Renal cortical epithelial cell (primary cell): ENCODE results near the gene GAS2L2. TPM values are rescaled to one million over a fixed set of nuclear protein-coding genes. Genes with fewer than 3 reads are reported as not detected.
A peak's percentile ranks its signal among the peaks of the same experiment; 100 is the strongest.

Experiments used
- DNase-seq: peaks from one replicate; pipeline ENCODE4 v3.0.0-alpha.2; 2011; ENCODE audit warnings: low read depth
- total RNA-seq: library from RNA; depleted of rRNA; stranded (reverse); fragments of >200 nt; gene quantifications from 2 replicates; pipeline ENCODE4 v1.2.3, GENCODE V29; 2014

Gene GAS2L2
- total RNA-seq, result 0.05 TPM in 1 of 2 replicates, not detected in the other

DNA sequence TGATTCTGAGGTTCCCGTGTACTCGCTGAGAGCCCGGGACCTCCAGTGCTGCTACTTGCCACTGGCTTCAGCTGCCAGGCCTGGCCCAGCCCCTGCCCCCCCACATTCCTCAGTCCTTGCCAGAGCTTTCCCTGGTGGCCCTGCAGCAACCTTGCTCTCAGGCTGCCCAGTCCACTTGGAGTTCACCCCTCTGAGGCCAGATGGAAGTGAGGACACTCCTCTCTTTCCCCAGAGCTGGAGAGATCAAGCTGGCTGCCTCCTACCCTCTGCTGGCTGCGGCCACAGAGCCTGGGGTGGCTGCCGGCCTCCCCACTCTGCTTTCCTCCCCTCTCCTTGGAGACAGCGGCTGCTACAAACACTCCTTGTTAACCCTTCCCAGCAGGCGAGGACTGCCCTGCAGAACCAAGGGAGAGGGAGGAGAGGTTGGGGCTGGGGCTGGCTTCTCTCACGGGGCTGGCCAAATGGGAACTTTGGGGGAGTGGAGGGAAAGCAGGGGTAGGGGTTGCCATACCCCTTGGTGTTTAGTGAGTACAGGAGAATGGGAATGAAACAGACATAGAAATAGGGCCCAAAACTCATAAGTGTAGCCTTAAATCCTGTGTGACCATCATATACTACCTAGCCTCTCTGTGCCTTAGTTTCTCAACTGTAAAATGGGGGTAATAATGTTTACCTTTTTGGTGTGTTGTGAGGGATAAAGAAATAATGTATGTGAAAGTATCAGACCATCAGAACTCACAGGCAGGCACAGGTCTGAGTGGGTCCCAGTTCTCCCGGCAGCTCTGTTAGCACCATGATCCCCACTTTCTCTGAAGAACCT lies at the start of gene GAS2L2:
TSS of gene GAS2L2 (minus strand) at position 295 of the 820 bp plus-strand sequence. CDS start 389 bp downstream, outside the sequence.
- no peak for DNase-seq

DNA sequence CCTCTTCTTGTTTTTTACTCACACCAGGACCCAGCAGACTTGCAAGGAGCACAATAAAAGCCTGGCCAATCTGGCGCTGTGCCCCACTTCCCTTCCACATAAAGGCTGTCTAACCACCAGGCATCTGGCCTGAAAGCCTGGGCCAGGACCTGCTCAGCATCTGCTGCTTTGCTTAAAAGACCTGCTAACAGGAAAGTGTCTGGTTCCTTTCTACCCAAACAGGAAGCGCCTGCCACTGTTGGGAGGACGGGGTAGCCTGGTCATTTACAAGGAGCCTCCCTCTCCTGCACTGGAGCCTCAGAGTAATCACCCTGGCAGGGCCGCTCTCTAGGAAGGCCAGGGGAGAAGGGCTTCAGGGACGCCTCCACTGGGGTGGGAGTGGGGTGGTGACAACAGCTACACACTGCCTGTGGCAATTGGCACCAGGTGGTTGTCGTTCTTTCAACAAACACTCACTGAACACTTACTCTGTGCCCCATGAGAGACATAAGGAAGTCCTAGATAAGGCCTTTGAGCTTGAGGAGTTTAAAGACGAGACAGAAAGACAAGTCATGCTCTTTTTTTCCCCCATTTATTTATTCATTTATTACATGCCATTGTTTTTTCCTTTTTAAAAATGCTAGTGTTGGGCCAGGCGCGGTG lies 48.7 kb upstream of the GAS2L2 start:
- no peak for DNase-seq

DNA sequence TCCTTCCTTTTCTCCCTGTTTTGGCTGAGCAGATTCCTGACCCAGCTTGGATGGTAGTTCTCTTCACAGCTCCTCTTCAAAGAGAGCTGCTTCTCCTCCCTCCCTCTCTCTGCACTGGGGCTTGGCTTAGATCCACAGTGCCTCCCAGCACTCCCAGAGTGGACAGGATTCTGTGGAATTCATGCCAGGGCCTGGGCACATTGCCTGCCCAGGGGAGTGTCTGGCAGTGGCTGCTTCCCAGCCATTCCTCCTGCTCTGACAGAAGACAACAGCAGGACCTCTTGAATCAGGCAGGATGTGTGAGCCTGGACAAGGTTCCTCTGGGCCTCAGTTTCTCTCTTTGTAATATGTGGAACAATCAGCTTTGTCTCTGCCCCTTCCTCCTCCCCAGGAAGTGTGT lies 46.9 kb upstream of the GAS2L2 start:
- DNase-seq, result peak; percentile 82

DNA sequence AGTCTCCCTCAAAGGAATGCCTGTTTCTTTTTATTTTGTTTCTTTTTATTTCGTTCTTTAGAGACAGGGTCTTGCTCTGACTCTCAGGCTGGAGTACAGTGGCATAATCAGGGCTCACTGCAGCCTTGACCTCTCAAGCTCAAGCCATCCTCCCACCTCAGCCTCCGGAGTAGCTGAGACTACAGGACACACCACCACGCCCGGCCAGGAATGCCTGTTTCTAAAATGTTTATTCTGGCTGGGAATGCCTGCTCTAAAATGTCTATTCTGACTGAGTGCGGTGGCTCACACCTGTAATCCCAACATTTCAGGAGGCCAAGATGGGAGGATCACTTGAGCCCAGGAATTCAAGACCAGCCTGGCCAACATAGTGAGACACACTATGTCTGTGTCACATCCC lies 44.9 kb upstream of the GAS2L2 start:
- DNase-seq, result no peak

DNA sequence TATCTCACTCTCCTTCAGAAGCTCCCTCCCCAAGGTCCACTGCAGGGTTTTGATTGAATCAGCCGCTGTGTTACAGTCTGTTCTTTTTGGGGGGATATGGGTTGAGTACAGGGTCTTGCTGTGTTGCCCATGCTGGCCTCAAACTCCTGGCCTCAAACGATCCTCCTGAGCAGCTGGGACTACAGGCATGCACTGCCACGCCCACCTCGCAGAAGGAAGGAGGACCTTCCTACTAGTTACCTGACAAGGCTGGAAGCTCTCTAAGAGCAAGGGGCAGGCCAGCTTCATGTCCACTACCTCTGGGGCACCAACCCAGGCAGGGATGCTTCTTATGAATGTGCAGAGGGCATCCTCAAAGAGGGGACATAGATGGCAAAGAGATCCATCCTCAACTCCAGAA lies 44.3 kb upstream of the GAS2L2 start:
- DNase-seq, result no peak

DNA sequence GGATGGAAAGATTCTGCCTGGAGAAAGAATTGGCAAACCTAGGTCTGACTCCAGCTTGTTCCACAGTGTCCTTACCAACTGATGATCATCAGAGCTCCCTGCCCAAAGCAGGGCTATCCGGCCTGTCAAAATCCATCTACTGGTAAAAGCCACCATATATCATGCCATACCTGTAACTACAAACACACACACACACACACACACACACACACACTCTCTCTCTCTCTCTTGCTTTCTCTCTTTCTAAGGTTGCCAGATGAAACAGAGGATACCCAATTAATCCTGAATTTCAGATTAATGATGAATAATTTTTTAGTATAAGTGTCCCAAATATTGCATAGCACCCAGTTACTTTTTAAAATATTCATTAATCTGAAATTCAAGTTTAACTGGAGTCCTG lies 43.9 kb upstream of the GAS2L2 start:
- no peak for DNase-seq

DNA sequence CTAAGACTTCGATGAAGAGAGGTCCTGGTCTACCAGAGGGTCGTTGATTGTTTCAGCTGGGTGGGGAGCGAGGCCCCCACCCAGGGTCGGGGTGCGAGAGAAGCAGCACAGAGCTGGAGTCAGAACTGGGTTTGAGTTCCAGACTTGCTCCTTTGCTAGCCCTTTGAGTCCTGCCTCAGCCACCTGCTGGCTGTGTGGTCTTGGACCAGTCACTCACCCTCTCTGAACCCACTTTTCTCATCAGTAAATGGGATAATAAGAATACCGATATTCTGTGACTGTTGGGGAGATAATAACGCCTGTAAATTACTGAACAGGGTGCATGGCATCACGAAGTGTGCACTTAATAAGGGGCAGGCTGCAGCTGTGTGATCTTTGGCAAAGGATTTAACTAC lies 42.8 kb upstream of the GAS2L2 start:
- no peak for DNase-seq

DNA sequence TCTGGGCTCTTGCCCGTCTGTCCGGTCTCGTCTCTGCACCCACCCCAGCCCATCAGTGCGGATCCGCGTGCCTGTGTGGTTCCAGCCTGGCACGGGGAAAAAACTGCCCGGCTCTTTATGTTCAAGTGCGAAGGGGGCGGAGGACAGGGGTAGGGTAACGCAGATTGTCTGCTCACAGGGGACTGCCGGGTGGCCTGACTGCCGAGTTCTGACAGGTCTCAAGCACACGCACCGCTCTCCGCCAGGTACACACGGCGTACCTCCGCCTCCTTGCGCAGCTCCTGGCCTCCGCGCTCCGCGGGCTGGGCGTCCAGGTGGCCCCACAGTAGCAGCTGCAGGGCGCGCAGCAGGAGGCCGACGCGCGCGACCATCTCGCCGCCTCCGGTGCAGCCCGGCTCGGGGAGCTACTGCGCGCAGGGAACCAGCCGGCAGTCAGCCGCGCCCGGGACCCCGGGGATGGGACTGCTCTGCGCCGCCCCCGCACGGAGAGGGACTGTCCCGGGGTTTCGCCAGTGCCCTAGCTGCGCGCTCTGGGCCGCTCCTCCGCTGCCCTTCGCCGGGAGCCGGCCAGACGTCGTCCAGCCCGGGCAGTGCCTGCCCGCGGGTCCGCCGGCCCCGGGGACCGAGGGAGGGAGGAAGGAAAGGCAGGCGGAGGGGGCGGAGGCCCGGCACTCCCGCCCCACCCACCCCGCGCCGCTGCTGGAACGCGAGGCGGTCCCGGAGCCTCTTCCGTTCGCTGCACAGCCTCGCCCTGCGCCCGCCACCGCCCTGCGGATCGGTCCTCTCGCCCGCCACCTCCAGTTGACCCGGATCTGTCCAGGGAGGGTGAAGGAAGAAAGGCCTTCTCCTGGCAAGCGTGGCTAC lies 42.2 kb upstream of the GAS2L2 start, which contains the start of gene MMP28:
TSS of gene MMP28 (minus strand) at position 635 of the 864 bp plus-strand sequence. CDS start at position 371, 264 bp downstream.
- no peak for DNase-seq

DNA sequence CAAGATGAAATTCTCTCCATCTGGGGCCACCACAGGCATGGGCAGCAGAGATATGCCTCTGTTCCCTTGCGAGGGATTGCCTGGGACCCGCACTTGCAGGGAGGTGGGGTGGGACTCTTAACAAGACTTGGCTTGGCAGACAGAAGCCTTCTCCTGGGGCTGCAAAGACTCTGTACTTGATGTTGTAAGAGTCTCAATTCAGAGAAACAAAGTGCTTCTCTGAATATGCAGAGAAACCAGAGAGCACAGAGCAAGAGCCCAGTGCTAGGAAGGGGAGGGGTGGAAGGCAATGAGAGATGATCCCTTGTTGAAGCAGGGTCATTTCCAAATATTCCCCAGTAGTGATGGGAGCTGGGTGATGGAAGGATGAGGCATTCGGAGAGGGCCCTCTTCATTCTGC lies 40.2 kb upstream of the GAS2L2 start:
- DNase-seq, result no peak

DNA sequence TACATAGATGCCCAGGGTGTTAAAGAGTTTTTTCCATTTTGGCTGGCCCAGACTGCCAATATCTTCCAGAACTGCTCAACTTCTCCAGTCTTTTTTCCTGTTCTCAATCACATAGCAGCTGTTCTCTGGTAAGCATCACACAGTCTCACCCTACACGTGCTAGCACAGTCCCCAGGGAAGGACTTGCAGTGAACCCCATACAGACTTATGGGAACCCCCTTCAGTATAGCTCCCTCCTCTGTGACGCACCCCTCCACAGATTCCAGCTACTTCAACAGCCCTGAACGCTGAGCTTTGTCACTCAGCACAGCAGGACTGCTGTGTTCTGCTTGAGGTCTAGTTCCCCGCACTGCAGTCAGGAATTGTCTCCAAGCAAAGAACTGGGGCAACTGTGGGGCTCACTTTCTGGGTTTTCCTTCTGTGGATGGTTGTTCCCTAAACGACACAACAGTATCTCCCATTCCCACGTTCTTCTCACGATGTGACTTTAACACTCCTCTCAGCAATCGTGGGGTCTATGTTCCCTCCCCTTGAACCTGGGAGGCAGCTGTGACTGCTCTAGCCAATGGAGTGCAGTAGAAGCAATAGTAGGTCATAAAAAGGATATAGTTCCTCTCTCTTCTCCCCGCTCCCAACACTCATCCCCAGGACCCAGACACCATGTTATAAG lies 38.8 kb upstream of the GAS2L2 start:
- no peak for DNase-seq

DNA sequence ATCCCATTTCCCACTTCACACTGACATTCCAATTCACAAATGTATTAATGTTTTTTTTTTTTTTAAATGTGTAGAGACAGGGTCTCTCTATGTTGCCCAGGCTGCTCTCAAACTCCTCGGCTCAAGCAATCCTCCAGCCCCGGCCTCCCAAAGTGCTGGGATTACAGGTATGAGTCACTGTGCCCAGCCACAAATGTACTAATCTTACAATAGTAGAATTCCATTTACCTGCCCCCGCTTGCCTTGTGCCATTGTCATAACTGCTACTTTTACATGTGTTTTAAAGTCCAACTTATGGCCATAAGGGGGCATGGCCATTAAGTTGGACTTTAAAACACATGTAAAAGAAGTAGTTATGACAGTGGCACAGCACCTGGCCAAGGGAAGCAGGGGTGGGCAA lies 37.8 kb upstream of the GAS2L2 start:
- peak; percentile 31 for DNase-seq

DNA sequence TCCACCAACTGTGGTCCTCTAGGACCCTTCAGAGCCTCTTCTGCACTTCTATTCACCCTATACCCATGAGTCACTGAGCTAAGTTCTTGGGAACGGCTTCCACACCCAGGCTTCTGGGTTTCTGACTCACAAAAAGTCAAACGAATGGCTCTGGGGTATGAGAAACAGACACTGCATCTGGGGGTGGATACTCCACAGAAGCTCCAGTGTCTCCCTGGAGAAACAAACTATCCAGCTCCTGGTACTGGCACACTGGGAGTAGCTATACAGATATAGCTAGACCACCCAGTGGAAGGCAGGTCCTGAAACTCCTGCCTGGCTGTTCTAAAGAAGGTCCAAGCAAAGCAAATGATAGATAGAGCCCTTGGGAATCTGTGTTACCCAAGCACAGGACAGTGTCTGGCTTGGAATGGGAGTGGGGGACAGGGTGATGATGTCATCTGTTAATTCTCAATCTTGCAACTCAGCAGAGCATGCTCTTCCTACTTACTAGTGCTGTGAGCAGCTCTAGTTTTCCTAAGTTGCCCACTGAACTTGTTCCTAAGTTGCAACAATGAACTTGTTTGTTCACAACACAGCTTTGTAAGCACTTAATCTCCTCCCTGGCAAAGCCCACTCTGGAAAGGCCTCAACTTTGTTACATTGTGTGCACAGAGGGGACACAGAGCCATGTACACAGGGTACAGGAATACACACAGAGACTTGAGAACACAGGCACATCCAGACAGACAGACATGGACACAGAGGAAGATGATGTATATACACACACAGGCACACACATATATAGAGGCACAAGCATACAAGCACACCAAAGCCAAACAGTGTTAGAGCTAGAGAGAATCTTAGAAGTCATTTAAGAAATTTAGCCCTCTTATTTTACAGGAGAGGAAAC lies 35.7 kb upstream of the GAS2L2 start:
- DNase-seq, result peak; percentile 95

DNA sequence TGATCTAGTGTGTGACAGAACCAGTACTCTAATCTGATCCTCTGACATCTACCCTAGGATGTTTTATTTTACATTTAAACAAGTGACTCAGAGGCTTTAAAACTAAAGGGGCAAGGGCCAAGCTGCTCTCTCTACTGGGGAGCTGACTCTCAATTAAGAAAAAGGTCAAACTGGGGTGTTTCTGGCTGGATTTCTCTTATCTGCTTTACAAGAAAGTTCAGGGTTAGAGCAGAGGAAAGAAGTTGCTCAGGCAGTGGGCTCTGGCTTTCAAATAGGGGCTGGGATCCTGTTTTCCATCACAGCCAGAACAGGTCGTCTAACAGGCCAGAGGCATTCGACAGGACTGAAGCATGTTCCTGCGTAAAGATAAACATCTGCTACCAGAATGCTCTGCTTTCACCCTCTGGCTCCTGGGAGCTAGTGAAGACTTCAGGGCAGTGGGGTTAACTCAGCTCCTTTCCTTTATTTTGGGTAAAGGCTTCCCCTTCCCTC lies 33.9 kb upstream of the GAS2L2 start:
- peak; percentile 43 for DNase-seq

DNA sequence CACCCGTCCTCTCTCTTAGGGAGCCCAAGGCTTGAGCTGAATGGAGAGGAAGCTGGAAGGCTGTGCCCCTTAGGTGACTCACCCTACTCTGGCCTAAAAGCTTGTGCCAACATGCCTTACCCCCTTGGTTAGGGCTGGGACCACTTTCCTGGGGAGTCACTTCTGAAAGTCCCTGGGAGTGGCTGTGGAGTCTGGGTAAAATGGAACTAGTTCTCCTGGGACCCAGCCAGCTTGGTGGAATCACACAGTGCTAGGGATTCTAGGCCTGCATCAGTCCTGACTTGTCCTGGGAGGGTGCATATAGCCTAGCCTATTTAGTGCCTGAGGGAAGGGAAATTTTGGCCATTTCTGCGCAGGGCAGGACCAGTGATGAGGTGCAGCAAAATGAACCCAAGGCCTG lies 31.9 kb upstream of the GAS2L2 start:
- peak; percentile 22 for DNase-seq

DNA sequence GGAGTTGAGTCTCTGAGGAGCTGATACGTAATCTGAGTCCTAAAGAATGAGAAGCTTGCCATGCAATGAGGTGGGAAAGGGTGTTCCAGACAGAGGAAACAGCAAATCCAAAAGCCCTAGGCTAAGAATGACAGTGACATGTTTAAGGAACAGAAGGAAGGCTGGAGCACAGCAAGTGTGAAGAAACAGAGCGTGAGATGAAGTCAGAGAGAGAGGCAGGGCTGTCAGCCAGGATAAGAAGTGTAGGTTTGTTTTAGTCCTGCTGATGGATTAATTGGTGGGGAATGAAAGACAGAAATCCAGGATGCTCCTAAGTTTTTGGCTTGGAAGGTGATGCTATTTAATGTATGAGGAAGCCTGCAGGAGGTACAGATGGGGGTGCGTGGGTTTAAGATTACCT lies 27.9 kb upstream of the GAS2L2 start:
- DNase-seq, result no peak

DNA sequence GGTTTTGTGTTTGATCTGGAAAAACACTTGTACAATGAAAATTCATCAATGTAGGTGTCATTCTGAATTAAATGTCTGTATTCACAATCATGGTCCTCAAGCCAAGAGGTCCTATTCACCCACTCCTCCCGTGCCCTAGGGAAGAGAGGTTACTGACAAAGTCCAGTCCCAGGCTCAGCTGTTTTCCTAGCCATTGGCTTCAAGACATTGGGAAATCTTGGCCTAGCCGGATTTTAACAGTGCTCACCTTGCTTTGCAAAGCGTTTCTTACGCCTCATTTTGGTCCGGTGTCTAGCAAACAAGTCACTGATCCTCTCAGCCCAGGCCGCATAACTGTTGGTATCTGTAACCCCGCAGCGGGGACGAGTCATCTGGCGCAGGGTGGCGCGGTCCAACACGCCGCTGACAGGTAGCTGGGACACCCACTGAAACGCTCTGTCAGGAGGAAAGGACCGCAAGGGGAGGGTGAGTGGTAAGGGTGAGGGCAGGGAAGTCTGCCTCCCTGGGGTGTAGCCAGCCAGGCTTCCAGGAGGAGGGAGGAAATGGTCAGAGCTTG lies 25.7 kb upstream of the GAS2L2 start:
- DNase-seq, result peak; percentile 52

DNA sequence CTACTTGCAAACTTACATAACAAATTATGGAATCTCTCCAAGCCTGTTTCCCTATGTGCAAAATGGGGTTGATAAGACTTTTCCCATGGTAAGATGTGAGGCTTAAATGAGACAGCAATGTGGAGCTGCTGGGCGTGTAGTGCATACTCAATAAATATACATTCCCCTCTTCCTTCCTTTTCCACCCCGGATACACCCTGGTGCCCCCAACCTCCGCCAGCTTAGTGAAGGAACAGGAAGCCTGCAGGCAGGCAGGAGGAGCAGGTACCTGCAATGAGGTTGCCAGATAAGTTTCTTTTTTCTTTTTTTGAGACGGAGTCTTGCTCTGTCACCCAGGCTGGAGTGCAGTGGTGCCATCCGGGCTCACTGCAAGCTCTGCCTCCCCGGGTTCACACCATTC lies 22.5 kb upstream of the GAS2L2 start:
- no peak for DNase-seq

DNA sequence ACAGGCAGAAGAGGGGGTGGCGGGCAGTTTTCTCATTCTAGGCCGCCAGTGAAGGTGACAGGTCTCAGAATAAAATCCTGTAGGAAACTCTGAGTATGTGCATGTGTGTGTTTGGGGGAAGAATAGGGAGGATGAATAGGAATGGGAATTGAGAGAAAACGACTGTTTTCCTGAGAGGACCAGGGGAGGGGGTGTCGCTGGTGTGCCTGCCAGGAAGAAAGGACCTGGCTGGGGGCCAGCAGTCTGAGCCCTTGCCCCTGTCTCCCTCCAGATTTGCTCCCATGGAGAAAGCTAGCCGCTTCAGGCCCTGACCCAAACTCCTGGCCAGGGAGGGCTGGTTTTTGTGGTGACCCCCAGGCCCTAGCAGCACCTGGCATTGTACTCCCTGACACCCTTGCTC lies 22.0 kb upstream of the GAS2L2 start:
- no peak for DNase-seq

DNA sequence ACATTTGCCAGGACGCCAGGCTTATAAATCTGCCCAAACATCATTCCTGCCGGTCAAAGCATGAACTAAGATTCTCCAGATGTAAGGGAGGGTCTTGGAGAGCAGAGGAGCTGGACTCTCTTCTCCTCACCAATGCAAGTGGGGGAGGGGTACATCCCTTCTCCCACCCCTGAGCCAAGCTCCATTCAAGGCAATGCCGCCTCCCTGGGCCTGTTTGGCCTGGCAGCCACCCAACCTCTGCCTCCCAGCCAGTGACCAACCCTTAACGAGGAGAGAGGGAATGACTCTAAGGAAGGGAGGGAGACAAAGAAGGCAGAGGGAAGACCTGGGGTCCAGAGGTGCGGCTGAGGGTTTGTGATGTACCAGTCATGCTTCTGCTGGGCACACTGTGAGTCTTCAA lies 21.5 kb upstream of the GAS2L2 start:
- peak; percentile 56 for DNase-seq
